Measurements from ENCODE around the gene LRIG1. TPM values are rescaled to one million over a fixed set of nuclear protein-coding genes. Genes with fewer than 3 reads are reported as not detected.

LRIG1 gene
- total RNA-seq, 1 experiment from 2014 or later: 17.2 TPM

DNA sequence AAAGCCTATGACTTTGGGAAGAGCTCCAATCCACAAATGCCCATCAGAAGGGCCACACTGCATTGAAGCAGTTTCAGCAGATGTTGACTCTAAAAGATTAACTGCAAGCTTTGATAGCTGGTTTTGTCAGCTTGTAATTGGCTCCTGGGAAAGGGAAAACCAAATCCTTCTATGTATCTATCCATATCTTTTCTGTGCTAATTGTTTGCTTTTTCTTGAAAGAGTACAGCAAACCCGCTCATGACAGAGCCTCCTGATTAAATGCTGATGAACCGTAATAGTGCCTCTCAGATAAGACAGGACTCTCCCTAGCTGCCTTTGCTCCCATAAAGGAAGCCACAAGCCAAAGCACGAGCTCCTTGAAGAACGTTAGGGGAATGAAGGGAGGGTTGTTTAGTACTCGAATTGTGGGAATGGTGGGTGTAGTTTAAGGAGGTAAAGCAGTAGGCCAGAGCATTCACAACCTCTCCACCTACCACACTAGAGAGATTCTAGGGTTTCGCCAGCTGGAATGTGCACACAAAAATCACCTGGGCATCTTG is 33.6 kb upstream of the LRIG1 start:
- no peak for DNase-seq (ENCODE audit: unreplicated experiment)
- Mint-ChIP-seq H3K4me3 (ENCODE audit: unreplicated experiment) (no peak overlapping the region), H3K4me1 (ENCODE audit: insufficient read depth, unreplicated experiment) (no peaks in the 10 kb centered on the region), H3K27me3 (ENCODE audit: insufficient read depth, unreplicated experiment) (no peaks in the 10 kb centered on the region), H3K27ac (ENCODE audit: low read depth, unreplicated experiment) (no peak overlapping the region), H3K9me3 (ENCODE audit: unreplicated experiment) (no peaks in the 10 kb centered on the region), H3K36me3 (ENCODE audit: insufficient read depth, unreplicated experiment) (no peaks in the 10 kb centered on the region)
- TF ChIP-seq, protein P1, sequence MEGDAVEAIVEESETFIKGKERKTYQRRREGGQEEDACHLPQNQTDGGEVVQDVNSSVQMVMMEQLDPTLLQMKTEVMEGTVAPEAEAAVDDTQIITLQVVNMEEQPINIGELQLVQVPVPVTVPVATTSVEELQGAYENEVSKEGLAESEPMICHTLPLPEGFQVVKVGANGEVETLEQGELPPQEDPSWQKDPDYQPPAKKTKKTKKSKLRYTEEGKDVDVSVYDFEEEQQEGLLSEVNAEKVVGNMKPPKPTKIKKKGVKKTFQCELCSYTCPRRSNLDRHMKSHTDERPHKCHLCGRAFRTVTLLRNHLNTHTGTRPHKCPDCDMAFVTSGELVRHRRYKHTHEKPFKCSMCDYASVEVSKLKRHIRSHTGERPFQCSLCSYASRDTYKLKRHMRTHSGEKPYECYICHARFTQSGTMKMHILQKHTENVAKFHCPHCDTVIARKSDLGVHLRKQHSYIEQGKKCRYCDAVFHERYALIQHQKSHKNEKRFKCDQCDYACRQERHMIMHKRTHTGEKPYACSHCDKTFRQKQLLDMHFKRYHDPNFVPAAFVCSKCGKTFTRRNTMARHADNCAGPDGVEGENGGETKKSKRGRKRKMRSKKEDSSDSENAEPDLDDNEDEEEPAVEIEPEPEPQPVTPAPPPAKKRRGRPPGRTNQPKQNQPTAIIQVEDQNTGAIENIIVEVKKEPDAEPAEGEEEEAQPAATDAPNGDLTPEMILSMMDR (IDR thresholded peaks at IDR 0.05; ENCODE audit: unreplicated experiment): no peak
- intact Hi-C loops (cut with micrococcal nuclease): no loop called here
- BruUV-seq (replicated peaks): no TSS peak
- CTCF ChIA-PET: no interaction called here
- POLR2A ChIA-PET: interaction anchor here (0.7 kb wide), 1 partner anchor 150 kb away, joined by 3 read pairs; no protein-coding TSS in a partner anchor

DNA sequence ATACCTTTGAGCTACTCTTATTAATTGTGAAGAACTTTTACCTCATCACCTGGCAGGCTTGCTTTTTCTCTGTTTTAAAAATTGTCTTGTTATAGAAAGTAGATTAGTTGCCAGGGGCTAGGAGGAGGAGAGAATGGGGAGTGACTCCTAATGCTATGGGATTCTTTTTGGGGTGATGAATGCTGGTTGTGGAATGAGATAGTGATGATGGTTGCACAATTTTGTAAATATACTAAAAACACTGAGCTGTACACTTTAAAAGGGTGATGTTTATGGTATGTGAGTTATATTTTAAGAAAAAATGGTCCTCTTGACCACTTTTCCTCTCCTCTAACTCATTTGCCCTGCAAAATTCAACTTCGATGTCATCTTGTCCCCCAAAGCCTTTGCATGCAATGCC is 31.8 kb upstream of the LRIG1 start:
- H3K36me3 Mint-ChIP-seq (ENCODE audit: insufficient read depth, unreplicated experiment): no peaks in the 10 kb centered on the region
- TF ChIP-seq, protein P1 (IDR thresholded peaks at IDR 0.05; ENCODE audit: unreplicated experiment): no peak
- DNase-seq (ENCODE audit: unreplicated experiment): no peak
- H3K4me3 Mint-ChIP-seq (ENCODE audit: unreplicated experiment): no peak overlapping the region
- H3K4me1 Mint-ChIP-seq (ENCODE audit: insufficient read depth, unreplicated experiment): no peaks in the 10 kb centered on the region
- no peaks in the 10 kb centered on the region for H3K27me3 Mint-ChIP-seq (ENCODE audit: insufficient read depth, unreplicated experiment)
- intact Hi-C loops (cut with micrococcal nuclease): no loop called here
- ChIA-PET CTCF (interaction anchor here (0.6 to 0.8 kb wide), 3 partner anchors 13 to 200 kb away, joined by 3 to 4 read pairs (median 3); no protein-coding TSS in a partner anchor), POLR2A (no interaction called here)
- BruUV-seq (replicated peaks): no TSS peak
- no peaks in the 10 kb centered on the region for H3K9me3 Mint-ChIP-seq (ENCODE audit: unreplicated experiment)
- H3K27ac Mint-ChIP-seq (ENCODE audit: low read depth, unreplicated experiment): no peak overlapping the region

DNA sequence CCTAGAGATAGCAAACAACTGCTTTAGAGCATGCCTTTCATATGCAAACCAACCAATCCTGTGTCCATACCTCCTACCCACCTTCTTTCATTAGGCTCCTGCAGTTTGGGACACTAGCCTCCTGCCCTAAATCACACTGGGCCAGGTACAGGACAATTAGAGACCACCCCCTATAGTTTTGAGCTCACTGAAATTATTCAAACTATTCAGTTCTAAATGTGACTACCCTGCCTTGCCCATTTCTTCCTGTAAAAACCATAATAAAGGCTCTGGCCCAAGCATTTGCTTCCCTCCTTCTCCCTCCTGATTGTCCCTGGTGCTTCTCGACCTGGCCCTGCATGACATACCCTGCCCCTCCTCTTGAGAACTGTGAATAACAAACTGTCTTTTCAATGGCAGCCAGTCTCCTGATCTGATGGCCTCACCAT is 31.4 kb upstream of the LRIG1 start:
- Mint-ChIP-seq H3K27ac (ENCODE audit: low read depth, unreplicated experiment) (no peak overlapping the region), H3K4me1 (ENCODE audit: insufficient read depth, unreplicated experiment) (no peaks in the 10 kb centered on the region), H3K36me3 (ENCODE audit: insufficient read depth, unreplicated experiment) (no peaks in the 10 kb centered on the region), H3K27me3 (ENCODE audit: insufficient read depth, unreplicated experiment) (no peaks in the 10 kb centered on the region), H3K9me3 (ENCODE audit: unreplicated experiment) (no peaks in the 10 kb centered on the region), H3K4me3 (ENCODE audit: unreplicated experiment) (no peak overlapping the region)
- ChIA-PET CTCF (interaction anchor here (0.6 to 0.8 kb wide), 4 partner anchors 20 to 1348 kb away, joined by 3 to 6 read pairs (median 4); no protein-coding TSS in a partner anchor), POLR2A (no interaction called here)
- BruUV-seq (replicated peaks): no TSS peak
- TF ChIP-seq, protein P1 (IDR thresholded peaks at IDR 0.05; ENCODE audit: unreplicated experiment): no peak
- intact Hi-C loops (cut with micrococcal nuclease): no loop called here
- no peak for DNase-seq (ENCODE audit: unreplicated experiment)

DNA sequence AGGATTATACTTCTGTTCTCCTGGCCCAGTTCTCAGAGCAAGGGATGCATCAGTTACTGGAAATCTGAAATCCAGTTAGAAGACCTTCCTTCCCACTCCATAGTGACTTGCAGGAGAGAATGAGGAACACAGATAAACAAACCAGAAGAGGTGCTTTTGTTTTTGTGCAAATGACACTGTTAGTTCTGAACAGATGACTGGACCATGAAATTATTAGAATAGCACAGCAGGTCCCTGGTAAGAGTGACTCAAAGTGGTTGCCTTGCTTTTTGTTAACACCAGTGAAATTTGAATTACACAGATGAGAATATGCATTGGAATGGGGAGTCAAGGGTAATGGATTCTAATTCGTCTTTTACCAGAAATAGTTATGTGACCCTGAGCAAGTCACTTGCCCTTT is 30.4 kb upstream of the LRIG1 start:
- no peaks in the 10 kb centered on the region for H3K36me3 Mint-ChIP-seq (ENCODE audit: insufficient read depth, unreplicated experiment)
- intact Hi-C loops (cut with micrococcal nuclease): no loop called here
- no peak overlapping the region for H3K27ac Mint-ChIP-seq (ENCODE audit: low read depth, unreplicated experiment)
- TF ChIP-seq, protein P1 (IDR thresholded peaks at IDR 0.05; ENCODE audit: unreplicated experiment): no peak
- CTCF ChIA-PET: no interaction called here
- H3K4me1 Mint-ChIP-seq (ENCODE audit: insufficient read depth, unreplicated experiment): no peaks in the 10 kb centered on the region
- H3K4me3 Mint-ChIP-seq (ENCODE audit: unreplicated experiment): no peak overlapping the region
- H3K27me3 Mint-ChIP-seq (ENCODE audit: insufficient read depth, unreplicated experiment): no peaks in the 10 kb centered on the region
- POLR2A ChIA-PET: no interaction called here
- BruUV-seq (replicated peaks): no TSS peak
- no peak for DNase-seq (ENCODE audit: unreplicated experiment)
- H3K9me3 Mint-ChIP-seq (ENCODE audit: unreplicated experiment): no peaks in the 10 kb centered on the region

All from MCF 10A (cell line).